ENCODE measurements around the gene NHLRC4.

NHLRC4 gene

GRCh38 chr16:552171-552570 is 14.6 kb upstream of the NHLRC4 start:
- no peak for DNase-seq

GRCh38 chr16:553601-554296 is 13.1 kb upstream of the NHLRC4 start:
- DNase-seq: no peak

GRCh38 chr16:554297-554621 is 12.5 kb upstream of the NHLRC4 start:
- DNase-seq: no peak

DNA sequence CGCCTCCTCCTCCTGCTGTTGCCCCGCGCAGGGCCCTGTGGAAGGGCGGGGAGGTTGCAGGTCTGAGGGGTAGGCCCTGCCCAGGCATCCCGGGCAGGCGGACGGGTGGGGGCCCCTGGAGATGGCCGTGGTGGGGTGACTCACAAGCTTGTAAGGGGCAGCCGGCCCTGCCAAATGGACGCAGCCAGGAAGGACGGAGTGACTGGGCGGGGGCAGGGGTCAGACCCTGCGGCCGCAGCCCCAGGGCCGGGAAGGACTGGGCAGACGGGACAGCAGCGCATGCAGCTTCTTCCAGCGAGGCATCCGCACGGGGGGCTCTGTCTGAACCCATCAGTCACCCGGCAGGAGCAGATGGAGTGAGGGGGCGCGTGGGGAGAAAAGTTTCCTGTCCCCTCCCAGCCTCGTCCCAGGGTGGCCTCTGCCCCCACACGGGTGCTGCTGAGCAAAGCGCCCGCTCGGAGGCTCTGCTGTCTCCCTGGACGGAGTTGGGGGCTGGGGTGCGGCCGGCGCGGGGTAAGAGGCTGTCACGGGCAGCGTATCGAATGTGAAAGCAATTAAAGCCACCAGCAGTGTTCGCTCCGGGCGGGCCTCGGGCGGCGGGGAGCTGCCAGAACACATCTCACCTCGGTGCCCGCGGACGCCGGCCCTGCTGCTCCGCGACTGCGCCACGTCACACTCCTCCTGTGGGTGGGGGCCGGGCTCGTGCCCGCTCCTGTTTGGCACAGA is 12.0 kb upstream of the NHLRC4 start:
- DNase-seq: no peak

DNA sequence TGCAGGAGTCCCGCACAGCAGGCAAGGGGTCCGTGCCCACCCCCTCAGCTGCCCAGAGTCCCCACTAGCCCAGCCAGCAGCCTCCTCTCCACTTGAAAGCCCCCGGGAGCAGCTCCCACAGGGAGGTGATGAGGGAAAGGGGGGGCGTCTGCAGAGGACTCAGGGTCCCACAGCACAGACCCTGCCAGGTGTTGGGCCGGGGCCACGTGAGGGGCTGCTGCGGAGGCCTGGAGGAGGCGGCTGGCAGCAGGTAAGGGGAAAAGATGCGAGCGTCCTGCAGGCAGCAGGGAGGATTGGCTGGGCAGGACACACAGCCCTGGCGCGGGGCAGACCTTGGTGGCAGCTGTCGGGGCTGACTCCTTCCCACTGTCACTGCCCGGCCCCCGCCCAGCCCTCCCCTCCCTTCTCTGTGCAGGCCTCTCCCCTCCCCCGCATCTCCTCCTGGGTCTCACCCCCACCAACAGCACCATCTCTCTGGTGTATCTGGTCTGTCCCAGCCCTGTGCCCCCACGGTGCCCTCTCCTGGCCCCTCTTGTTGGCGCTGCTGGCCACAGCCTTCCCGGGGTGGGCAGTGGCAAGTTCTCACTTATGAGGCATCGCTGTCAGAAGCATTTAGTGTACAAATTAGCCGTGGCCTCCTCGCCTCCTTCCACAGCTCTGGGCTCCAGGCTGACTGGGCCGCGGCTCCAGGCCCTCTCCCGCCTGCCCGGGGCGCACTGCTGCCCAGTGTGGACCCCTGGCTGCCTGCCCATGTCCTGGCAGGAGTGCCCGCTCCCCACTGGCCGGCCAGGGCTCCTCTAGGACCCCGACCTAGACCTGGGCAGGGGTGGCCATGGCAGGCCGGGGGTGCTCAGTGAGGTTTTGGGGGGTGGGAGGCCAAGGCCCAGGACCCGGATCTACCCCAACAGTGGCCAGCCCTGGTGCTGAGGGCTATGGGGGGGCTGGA is 11.0 kb upstream of the NHLRC4 start:
- DNase-seq: no peak

GRCh38 chr16:556474-557173 is 10.2 kb upstream of the NHLRC4 start:
- DNase-seq: no peak

DNA sequence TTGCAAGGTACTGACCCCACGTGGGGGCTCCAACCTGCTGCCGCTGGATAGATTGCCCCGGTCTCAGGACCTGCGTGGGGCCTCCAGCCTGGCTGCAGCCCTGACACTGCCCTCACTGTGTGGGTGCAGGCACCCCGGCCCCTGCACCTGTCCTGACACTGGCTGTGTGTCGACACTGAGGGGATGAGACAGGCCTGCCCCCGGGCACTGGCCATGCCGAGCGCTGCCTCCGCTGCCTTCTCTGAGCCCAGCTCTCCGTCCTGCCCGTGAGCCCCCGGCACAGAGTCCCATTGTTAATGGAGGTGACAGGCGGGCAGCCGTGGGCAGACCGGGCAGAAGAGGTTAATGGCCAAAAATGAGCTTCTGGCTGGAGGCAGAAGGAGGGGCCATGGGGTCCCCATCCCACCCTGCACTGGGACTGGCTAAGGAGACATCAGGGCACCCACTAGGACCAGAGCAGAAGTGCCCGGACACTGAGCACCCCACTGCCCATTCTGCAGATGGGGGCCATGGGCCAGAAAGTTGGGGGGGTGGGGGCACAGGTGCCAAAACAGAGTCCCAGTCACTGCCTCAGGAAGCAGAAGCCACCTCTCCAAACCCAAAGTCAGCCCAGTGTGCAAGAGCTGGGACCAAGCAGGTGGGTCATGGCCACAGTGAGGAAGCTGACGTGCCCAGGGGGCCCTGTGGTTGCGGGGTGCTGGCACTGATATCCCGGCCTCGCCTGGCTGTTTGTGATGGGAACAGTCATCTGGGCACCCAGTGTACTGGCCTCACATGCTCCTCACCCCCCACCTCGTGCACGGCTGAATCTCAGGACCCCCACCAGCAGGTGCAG is 9.1 kb upstream of the NHLRC4 start:
- no peak for DNase-seq

- DNase-seq: no peak
Measured at GRCh38 chr16:558298-559020, 8.3 kb upstream of the NHLRC4 start.

DNA sequence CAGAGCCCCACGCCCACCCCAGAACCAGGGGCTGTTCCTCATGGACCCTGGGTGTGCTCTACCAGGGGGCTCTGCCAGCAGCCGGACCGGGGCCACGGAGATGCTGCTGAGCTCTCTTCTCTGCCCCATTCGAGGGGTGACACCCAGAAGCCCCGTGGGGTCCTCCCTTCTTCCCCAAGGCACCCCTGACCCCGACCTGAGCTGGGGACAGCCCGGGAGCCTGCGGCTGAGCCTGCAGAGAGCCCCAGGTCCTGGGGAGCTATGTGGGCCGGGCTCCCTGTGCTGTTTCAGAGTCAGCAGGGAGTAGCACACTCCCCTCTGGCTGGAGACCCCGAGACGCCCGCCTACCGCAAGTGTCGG is 7.8 kb upstream of the NHLRC4 start:
- DNase-seq: no peak

DNA sequence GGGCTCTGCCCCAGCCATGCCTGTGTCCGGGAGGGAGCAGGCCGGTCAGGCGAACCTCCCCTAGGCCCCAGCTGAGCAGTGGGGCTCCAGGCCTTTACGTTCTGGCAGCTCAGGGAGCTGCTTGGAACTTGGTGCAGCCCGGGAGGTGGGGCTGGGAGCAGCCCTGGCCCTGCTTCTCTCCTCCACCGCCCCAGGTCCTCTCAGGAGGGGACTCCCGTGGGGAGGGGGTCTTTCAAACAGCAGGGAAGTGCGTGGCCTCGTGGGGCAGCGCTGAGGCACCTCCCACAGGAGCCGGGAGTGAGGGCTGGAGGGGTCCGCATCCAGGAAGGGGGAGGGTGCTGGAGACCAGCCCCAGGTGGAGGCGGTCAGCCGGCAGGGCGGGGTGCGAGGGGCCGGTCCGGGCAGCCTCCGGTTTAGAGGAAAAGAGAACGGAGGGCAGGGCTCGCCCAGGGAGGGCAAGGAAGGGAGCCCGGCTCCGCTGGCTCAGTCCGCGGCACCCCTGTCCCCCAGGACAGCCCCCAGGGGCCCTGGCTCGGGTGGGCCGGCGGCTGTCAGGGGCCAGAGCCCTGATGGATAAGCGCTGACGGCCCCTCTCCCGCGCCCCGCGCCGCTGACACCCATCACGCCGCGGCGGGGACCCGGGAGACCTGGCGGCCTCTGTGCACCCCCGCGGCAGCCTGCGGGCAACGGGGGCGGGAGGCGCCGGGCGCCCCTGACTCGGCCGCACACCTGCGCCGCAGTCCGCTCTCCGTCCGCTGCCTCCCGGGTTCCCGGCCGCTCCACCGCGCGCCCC is 7.2 kb upstream of the NHLRC4 start:
- no peak for DNase-seq

- no peak for DNase-seq
Measured at GRCh38 chr16:560204-560700, 6.6 kb upstream of the NHLRC4 start, which contains the start of gene PRR35. TSS of gene PRR35 (plus strand) at chr16:560394. CDS start at chr16:563295, 2,901 bp downstream.

DNA sequence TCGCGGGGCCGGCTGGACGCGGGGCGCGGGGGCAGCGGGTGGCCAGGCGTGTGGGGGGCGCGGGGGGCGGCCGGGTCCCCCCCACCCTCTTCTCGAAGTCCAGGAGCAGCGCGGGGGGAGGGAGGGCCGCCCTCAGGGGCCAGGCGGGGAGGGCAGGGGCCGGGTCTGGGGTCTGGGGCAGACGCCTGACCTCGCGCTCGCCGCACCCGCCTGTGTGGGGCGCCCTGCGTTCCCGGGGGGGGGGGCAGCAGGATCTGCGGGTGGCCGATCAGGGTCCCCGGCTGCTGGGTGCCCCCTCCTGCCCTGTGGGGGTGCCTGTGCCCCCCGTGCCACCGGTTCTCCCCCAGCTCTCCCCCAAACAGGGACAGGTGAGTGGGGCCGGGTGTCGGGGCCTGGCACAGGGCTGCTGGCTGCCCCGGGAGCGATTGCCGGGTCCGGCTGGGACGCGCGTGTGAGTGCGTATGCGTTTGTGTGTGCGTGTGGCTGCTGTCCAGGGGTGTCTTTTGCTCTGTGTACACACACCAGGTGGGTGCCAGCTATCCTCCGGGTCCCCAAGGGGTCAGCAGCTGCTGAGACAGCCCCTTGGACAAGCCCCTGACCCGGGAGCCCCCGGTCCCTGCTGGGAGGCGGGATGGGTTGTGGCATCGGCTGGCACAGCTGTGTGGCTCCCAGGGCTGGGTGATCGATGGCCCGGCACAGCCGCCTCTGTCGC is 5.9 kb upstream of the NHLRC4 start:
- DNase-seq: no peak

GRCh38 chr16:561413-561794 is 5.4 kb upstream of the NHLRC4 start:
- no peak for DNase-seq

DNA sequence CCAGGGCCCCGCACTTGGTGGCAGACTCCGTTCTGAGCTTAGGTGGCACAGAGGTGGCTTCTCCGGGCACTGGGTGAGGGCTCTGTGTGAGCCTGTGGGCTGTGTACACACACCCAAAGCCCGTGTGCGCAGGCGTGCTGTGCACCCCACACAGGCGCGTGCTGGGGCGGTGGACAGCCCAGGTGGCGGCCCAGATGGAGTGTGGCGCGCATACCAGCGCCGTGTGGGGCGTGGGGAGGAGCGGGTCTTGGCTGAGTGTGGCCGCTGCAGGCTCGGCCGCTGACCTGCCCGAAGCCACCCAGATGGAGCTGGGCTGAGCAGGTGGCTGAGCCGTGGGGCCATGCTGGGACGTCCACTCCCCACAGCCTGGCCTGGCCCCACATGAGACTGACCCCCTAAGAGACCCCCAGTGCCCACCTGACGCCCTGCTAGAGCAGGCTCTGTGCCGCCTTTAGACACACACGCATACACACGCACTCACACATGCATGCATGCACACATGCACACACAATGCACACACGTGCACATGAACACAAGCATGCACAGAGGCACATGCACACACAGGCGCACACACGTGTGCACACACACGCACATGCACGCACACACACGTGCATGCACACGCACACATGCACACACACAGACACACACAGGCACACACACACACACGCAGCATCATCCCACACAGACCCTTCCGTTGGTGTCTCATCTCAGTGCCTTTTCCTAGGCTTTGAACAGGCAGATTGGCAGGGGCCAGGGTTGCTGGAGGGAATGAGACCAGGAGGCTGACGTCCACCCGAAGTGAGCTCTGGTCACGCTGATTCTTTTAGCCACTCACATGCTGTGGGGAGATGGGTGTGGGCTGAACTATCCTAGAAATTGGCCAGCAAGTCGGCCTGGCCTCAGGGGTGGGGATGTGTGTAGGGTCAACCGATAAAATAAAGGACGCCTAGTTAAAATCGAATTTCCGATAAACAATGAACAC is 4.6 kb upstream of the NHLRC4 start:
- DNase-seq: no peak

DNA sequence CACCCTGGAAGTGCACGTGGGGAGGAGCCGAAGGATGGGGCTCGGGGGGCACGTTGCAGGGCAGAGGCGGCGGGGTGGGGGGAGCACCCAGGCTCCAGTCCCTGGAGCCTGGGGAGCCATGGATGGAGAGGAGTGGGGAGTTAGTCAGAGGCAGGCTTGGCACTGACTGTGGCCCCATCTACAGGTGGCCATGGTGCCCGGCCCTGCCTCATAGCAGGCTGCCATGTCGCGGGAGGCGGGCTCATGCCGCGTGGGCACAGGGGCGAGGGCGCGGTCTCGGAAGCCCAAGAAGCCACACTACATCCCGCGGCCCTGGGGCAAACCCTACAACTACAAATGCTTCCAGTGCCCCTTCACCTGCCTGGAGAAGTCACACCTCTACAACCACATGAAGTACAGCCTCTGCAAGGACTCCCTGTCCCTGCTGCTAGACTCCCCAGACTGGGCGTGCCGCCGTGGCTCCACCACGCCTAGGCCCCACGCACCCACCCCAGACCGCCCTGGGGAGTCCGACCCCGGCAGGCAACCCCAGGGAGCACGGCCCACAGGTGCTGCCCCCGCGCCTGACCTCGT is 3.6 kb upstream of the NHLRC4 start:
- DNase-seq: no peak

GRCh38 chr16:564690-565418 is 2.0 kb upstream of the NHLRC4 start:
- no peak for DNase-seq
